Measurements from ENCODE around the gene MSANTD1. TPM values are rescaled to one million over a fixed set of nuclear protein-coding genes. Genes with fewer than 3 reads are reported as not detected.

MSANTD1 gene
- total RNA-seq, 3 donors from 2014 or later (not counting 1 experiment from before 2014, with no cell fraction given): 0.54 to 2.2 (median 1.8) TPM

GRCh38 chr4:3221184-3221494 is 27.8 kb upstream of the MSANTD1 start:
- Mint-ChIP-seq H3K4me1 (peaks cover 37 to 57% of the 10 kb centered on the region in 2 donors), H3K4me3 (peak overlapping the region; percentile 5), H3K27ac (peak overlapping the region; percentile 27 to 70), H3K27me3 (ENCODE audit: low read depth in 2 of 2) (no peaks in the 10 kb centered on the region), H3K36me3 (peaks cover 3% of the 10 kb centered on the region), H3K9me3 (no peaks in the 10 kb centered on the region)
- TF ChIP-seq CTCF (IDR thresholded peaks at IDR 0.05): no peak
- no peaks in the 10 kb centered on the region for H3K27me3 ChIP-seq (ENCODE audit: control insufficient read depth, insufficient read depth, low read length)
- peaks cover 84% of the 10 kb centered on the region for H3K36me3 ChIP-seq (ENCODE audit: control insufficient read depth, insufficient read depth, low read length)
- DNase-seq (no peak), ATAC-seq (peak in 2 of 3 donors; percentile 20 to 26)
- no peak overlapping the region for H3K27ac ChIP-seq (ENCODE audit: low read length)
- intact Hi-C loops (cut with micrococcal nuclease): no loop called here
- 81% methylated on average over 8 of the region's 8 CpGs for WGBS (ENCODE audit: insufficient coverage)
- H3K4me3 ChIP-seq (ENCODE audit: low read length): no peak overlapping the region
- H3K4me1 ChIP-seq (ENCODE audit: control insufficient read depth, insufficient read depth, low read length): peaks cover 34% of the 10 kb centered on the region
- H3K9me3 ChIP-seq (ENCODE audit: control insufficient read depth, insufficient read depth, low read length): no peaks in the 10 kb centered on the region

GRCh38 chr4:3221996-3222395 is 27.0 kb upstream of the MSANTD1 start:
- H3K4me1 ChIP-seq (ENCODE audit: control insufficient read depth, insufficient read depth, low read length): peaks cover 39% of the 10 kb centered on the region
- no peak overlapping the region for H3K4me3 ChIP-seq (ENCODE audit: low read length)
- intact Hi-C loops (cut with micrococcal nuclease): no loop called here
- Mint-ChIP-seq H3K27ac (peak overlapping the region in 1 of 2 donors; percentile 43), H3K27me3 (ENCODE audit: low read depth in 2 of 2) (no peaks in the 10 kb centered on the region), H3K4me1 (peaks cover 37 to 57% of the 10 kb centered on the region in 2 donors), H3K9me3 (no peaks in the 10 kb centered on the region), H3K36me3 (no peaks in the 10 kb centered on the region), H3K4me3 (no peak overlapping the region)
- H3K27ac ChIP-seq (ENCODE audit: low read length): no peak overlapping the region
- no peak for TF ChIP-seq CTCF (IDR thresholded peaks at IDR 0.05)
- WGBS (ENCODE audit: insufficient coverage): 97% methylated on average over 12 of the region's 12 CpGs
- no peak for DNase-seq
- H3K27me3 ChIP-seq (ENCODE audit: control insufficient read depth, insufficient read depth, low read length): no peaks in the 10 kb centered on the region
- H3K36me3 ChIP-seq (ENCODE audit: control insufficient read depth, insufficient read depth, low read length): peaks cover 86% of the 10 kb centered on the region
- ATAC-seq: no peak
- no peaks in the 10 kb centered on the region for H3K9me3 ChIP-seq (ENCODE audit: control insufficient read depth, insufficient read depth, low read length)

- Mint-ChIP-seq H3K27ac (peak overlapping the region in 1 of 2 donors; percentile 53), H3K9me3 (no peaks in the 10 kb centered on the region), H3K27me3 (ENCODE audit: low read depth in 2 of 2) (no peaks in the 10 kb centered on the region), H3K36me3 (no peaks in the 10 kb centered on the region), H3K4me1 (peaks cover 37 to 57% of the 10 kb centered on the region in 2 donors), H3K4me3 (no peak overlapping the region)
- H3K27me3 ChIP-seq (ENCODE audit: control insufficient read depth, insufficient read depth, low read length): no peaks in the 10 kb centered on the region
- ATAC-seq (no peak), DNase-seq (no peak)
- peaks cover 79% of the 10 kb centered on the region for H3K36me3 ChIP-seq (ENCODE audit: control insufficient read depth, insufficient read depth, low read length)
- no peak overlapping the region for H3K4me3 ChIP-seq (ENCODE audit: low read length)
- H3K27ac ChIP-seq (ENCODE audit: low read length): no peak overlapping the region
- intact Hi-C loops (cut with micrococcal nuclease): no loop called here
- WGBS (ENCODE audit: insufficient coverage): 95% methylated on average over 11 of the region's 11 CpGs
- H3K4me1 ChIP-seq (ENCODE audit: control insufficient read depth, insufficient read depth, low read length): peaks cover 39% of the 10 kb centered on the region
- no peak for TF ChIP-seq CTCF (IDR thresholded peaks at IDR 0.05)
- H3K9me3 ChIP-seq (ENCODE audit: control insufficient read depth, insufficient read depth, low read length): no peaks in the 10 kb centered on the region
These were observed 25.6 kb upstream of the MSANTD1 start for GRCh38 chr4:3223346-3223745.
